NCI-H1436 treated with DMSO at 0.1 percent for 48 hours (cell line): ENCODE measurements around the gene GLT6D1.

Source experiments
- DNase-seq: peaks from one replicate; lab custom pipeline; 2025; lab: John Stamatoyannopoulos, UW

GLT6D1 gene

GRCh38 chr9:135584371-135584770, 55.0 kb downstream of the GLT6D1 start:
- no peak for DNase-seq

GRCh38 chr9:135583688-135584011, 55.7 kb downstream of the GLT6D1 start:
- no peak for DNase-seq

GRCh38 chr9:135582966-135583687, 56.2 kb downstream of the GLT6D1 start:
- no peak for DNase-seq

GRCh38 chr9:135582541-135582940, 56.8 kb downstream of the GLT6D1 start:
- DNase-seq: no peak

GRCh38 chr9:135581636-135582426, 57.5 kb downstream of the GLT6D1 start:
- DNase-seq: no peak

GRCh38 chr9:135580664-135581380, 58.5 kb downstream of the GLT6D1 start:
- no peak for DNase-seq

GRCh38 chr9:135579889-135580660, 59.3 kb downstream of the GLT6D1 start:
- DNase-seq: no peak

- no peak for DNase-seq
These were observed 60.0 kb downstream of the GLT6D1 start for GRCh38 chr9:135579356-135579755.

- no peak for DNase-seq
These were observed 62.1 kb downstream of the GLT6D1 start for GRCh38 chr9:135577256-135577655.

GRCh38 chr9:135575995-135576631, 63.2 kb downstream of the GLT6D1 start:
- no peak for DNase-seq

- DNase-seq: no peak
These were observed 64.4 kb downstream of the GLT6D1 start for GRCh38 chr9:135574943-135575342.

GRCh38 chr9:135574331-135574730, 65.0 kb downstream of the GLT6D1 start:
- no peak for DNase-seq
